H1 (cell line): ENCODE data around the gene SEPTIN5. TPM values are rescaled to one million over a fixed set of nuclear protein-coding genes. Genes with fewer than 3 reads are reported as not detected.

Experiments
- ATF2 ChIP-seq: IDR thresholded peaks from 2 replicates; pipeline ENCODE4 v1.6.1; 2012; ENCODE audit warnings: low read length, inconsistent platforms
- BCL11A ChIP-seq, 2 experiments: IDR thresholded peaks; one replicate each; pipeline ENCODE4 v1.6.1; 2011; ENCODE audit warnings: low read depth in 2 of 2, low read length in 2 of 2, mild to moderate bottlenecking in 2 of 2
- CBX5 ChIP-seq: fragments of 300-800, 300-1000 bp; sonication (generic); IDR thresholded peaks from 2 replicates; pipeline ENCODE4 v1.7.1; 2016; ENCODE audit warnings: antibody characterized with exemption, low read length, low read depth
- CTCF ChIP-seq, 3 experiments: IDR thresholded peaks; 1 replicate in 2 of 3; 2 replicates in 1 of 3; pipeline versions ENCODE4 v1.5.1 to v1.6.1; 2011; ENCODE audit warnings: low read length in 3 of 3, mild to moderate bottlenecking in 3 of 3, inconsistent platforms in 2 of 3, low read depth in 1 of 3, moderate library complexity in 1 of 3; ENCODE audit not compliant: insufficient read depth in 1 of 3; ENCODE audit errors: control extremely low read depth in 1 of 3
- EGR1 ChIP-seq: IDR thresholded peaks from 2 replicates; pipeline ENCODE4 v1.6.1; 2011; ENCODE audit warnings: low read depth, low read length, borderline replicate concordance
- EZH2 ChIP-seq: fragments of 200-600 bp; sonication (generic); IDR thresholded peaks from 2 replicates; pipeline ENCODE4 v1.7.1; 2012; ENCODE audit warnings: low read depth, mild to moderate bottlenecking, moderate library complexity, low read length, inconsistent platforms; ENCODE audit not compliant: severe bottlenecking
- GABPA ChIP-seq: IDR thresholded peaks from 2 replicates; pipeline ENCODE4 v1.6.1; 2011; ENCODE audit warnings: mild to moderate bottlenecking, low read length, moderate library complexity, borderline replicate concordance; ENCODE audit not compliant: insufficient read depth
- JUN ChIP-seq: IDR thresholded peaks from 2 replicates; pipeline ENCODE4 v1.6.1; 2011; ENCODE audit warnings: low read depth, mild to moderate bottlenecking, improper control_type of control experiment, low read length
- POLR2AphosphoS5 ChIP-seq: IDR thresholded peaks from 2 replicates; pipeline ENCODE4 v1.6.1; 2011; ENCODE audit warnings: low read depth, low read length
- RAD21 ChIP-seq, 2 experiments: IDR thresholded peaks in 1 of 2; conservative IDR thresholded peaks in 1 of 2; 2 replicates each; pipeline ENCODE4 v1.6.1; 2011; ENCODE audit warnings: low read depth in 2 of 2, low read length in 2 of 2, improper control_type of control experiment in 1 of 2, inconsistent platforms in 1 of 2, mild to moderate bottlenecking in 1 of 2, moderate library complexity in 1 of 2
- SIN3A ChIP-seq, 2 experiments: IDR thresholded peaks in 1 of 2; conservative IDR thresholded peaks in 1 of 2; 2 replicates each; pipeline ENCODE4 v1.6.1; 2011 to 2012; ENCODE audit warnings: low read length in 2 of 2, improper control_type of control experiment in 1 of 2, low read depth in 1 of 2, mild to moderate bottlenecking in 1 of 2
- SIRT6 ChIP-seq: IDR thresholded peaks from one replicate; pipeline ENCODE4 v1.7.1; 2012; ENCODE audit warnings: low read length, inconsistent platforms
- TAF1 ChIP-seq: IDR thresholded peaks from 2 replicates; pipeline ENCODE4 v1.6.1; 2011; ENCODE audit warnings: mild to moderate bottlenecking, low read depth, low read length
- TAF7 ChIP-seq: optimal IDR thresholded peaks from 2 replicates; pipeline ENCODE3; 2011; ENCODE audit warnings: low read depth, mild to moderate bottlenecking, inconsistent platforms, low read length, moderate library complexity, borderline replicate concordance
- TEAD4 ChIP-seq: IDR thresholded peaks from 2 replicates; pipeline ENCODE4 v1.6.1; 2012; ENCODE audit warnings: low read depth, low read length, inconsistent platforms, mixed read lengths
- USF2 ChIP-seq: IDR thresholded peaks from 2 replicates; pipeline ENCODE4 v1.6.1; 2011; ENCODE audit warnings: low read length, improper control_type of control experiment
- YY1 ChIP-seq: IDR thresholded peaks from 2 replicates; pipeline ENCODE4 v1.6.1; 2011; ENCODE audit warnings: low read depth, mild to moderate bottlenecking, low read length
- polyA plus RNA-seq, 7 experiments: library from polyadenylated mRNA; depleted of rRNA in 3 of 7; stranded (reverse) in 5 of 7; unstranded in 2 of 7; fragments of >200 nt in 5 of 7; fragments of 200-250 nt in 2 of 7; gene quantifications; 1 replicate in 5 of 7; 2 replicates in 1 of 7; 4 replicates in 1 of 7; pipeline versions ENCODE4 v1.2.1 to v1.2.3, GENCODE V29; 2011 to 2013; ENCODE audit warnings: missing spikeins in 2 of 7, mixed read lengths in 2 of 7
- total RNA-seq: library from RNA; stranded (reverse); fragmentation: NEBNext Ultra II Directional; extraction: Animal tissue kit (Norgen Biotek cat#: 25700); gene quantifications from 2 replicates; pipeline ENCODE4 v1.2.1, GENCODE V29; 2021

The SEPTIN5 gene
- total and polyA plus RNA-seq, 2 of the 8 experiments (the other 6 are each of a cell fraction or from before 2014, with no cell fraction given) = 6.0 to 8.6 TPM

GRCh38 chr22:19766511-19767426 is 52.5 kb downstream of the SEPTIN5 start (continued):
- TF ChIP-seq USF2 (no peak), TAF7 (no peak), CBX5 (no peak), CTCF (IDR thresholded peaks at IDR 0.05; ENCODE audit: control extremely low read depth in 1 of 3, insufficient read depth in 1 of 3, low read depth in 1 of 3, low read length in 3 of 3) (peak; percentile 29 to 52 (median 39)), TEAD4 (no peak), BCL11A (IDR thresholded peaks at IDR 0.05; ENCODE audit: low read depth in 2 of 2, low read length in 2 of 2) (no peak), YY1 (no peak), GABPA (no peak), SIRT6 (no peak), EGR1 (no peak), JUN (no peak), SIN3A (conservative IDR thresholded peaks at IDR 0.05 in 1 of 2, IDR thresholded peaks at IDR 0.05 in 1 of 2; ENCODE audit: low read depth in 1 of 2, low read length in 2 of 2) (no peak), EZH2 (peak; percentile 96), TAF1 (no peak), RAD21 (IDR thresholded peaks at IDR 0.05 in 1 of 2, conservative IDR thresholded peaks at IDR 0.05 in 1 of 2; ENCODE audit: low read depth in 2 of 2, low read length in 2 of 2) (peak; percentile 46 to 49), POLR2AphosphoS5 (no peak), ATF2 (no peak)
